Daoy (cell line): ENCODE results near the gene GPR15LG. TPM values are rescaled to one million over a fixed set of nuclear protein-coding genes. Genes with fewer than 3 reads are reported as not detected.

Experiments used
- DNase-seq: peaks from one replicate; pipeline ENCODE4 v3.0.0-alpha.2; 2015; ENCODE audit warnings: low read depth
- total RNA-seq: library from RNA; depleted of rRNA; stranded (reverse); fragments of >200 nt; shearing (Covaris generic); gene quantifications from 2 replicates; pipeline ENCODE4 v1.2.3, GENCODE V29; 2014

Gene GPR15LG
- total RNA-seq, 1 experiment from 2014 or later, result not detected

DNA sequence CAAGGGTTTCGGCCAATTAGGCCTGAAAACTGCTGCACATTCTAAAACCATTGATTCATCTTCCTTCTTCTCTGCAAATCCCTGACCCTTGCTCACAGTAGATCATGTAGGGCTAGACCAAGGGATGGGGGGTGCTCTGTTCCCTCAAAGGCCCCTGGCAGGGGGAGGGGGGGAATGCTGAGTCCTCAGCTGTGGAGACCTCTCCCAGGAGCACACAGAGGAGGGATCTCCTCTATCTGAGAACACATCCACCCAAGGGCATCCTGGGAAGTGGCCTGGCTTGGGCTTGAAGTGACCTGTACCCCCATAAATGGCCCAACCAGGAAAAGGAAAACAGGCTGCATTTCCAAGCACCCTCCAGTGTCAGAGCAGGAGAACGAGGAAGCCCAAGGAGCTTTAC lies 19.7 kb downstream of the GPR15LG start:
- no peak for DNase-seq

DNA sequence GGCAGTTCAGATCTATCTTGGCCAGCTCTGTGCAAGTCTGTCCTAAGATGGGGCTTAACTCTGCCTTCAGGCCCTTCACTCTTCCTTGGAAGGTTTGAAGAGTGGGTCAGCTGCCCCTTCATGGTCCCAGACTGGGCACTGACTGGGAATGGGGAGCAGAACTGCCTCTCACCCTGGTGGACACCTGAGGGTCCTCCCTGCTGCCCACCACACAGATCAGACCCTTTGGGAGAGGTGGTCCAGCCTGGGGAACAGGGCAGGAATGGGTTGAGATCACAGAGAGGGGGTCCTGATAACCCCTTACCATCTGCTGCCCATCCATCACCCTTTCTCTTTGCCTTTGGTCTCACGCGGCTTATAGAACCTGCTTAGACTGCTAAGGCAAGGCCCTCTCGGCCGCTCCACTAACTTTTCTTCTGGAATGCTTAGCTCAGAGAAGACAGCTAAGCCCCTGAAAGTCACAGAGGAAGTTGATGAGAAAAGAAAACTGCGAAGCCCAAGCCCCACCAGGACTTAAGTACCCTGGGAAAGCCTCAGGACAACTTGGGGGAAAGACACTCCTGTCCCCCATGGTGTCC lies 20.3 kb downstream of the GPR15LG start:
- DNase-seq, result no peak

DNA sequence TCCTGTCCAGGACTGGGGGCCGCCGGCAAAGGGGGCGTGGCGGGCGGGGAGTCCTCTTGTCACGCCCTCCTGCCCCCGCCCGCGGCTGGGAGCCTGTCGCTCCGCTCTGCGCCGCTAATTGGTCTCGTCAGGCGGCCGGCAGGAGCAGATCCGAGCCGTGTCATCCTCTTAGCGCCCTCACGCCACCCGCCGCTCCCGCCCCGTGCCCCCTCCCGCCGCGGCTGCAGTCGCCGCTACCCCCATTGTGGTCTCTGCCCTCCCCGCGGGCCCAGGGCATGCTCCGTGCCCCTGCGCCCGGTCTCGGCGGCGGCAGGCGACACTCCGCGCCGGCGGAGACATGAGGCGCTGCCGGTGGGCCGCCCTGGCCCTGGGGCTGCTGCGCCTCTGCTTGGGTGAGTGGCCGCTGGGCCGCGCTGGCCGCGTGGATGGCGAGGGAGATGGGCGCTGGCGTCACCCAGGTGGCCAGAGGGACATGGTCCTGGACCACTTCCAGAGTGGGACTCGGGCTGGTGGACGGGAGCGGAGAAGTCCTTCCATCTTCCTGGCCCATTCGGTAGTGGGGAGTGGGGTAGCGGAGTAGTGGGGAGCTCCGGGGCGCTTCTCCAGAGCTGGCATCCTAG lies 20.9 kb downstream of the GPR15LG start, which contains the start of gene CDHR1:
CDHR1 (plus strand) TSS at position 114 of the 620 bp plus-strand sequence; CDS start at position 338, 224 bp downstream.
- DNase-seq, result peak; percentile 8

DNA sequence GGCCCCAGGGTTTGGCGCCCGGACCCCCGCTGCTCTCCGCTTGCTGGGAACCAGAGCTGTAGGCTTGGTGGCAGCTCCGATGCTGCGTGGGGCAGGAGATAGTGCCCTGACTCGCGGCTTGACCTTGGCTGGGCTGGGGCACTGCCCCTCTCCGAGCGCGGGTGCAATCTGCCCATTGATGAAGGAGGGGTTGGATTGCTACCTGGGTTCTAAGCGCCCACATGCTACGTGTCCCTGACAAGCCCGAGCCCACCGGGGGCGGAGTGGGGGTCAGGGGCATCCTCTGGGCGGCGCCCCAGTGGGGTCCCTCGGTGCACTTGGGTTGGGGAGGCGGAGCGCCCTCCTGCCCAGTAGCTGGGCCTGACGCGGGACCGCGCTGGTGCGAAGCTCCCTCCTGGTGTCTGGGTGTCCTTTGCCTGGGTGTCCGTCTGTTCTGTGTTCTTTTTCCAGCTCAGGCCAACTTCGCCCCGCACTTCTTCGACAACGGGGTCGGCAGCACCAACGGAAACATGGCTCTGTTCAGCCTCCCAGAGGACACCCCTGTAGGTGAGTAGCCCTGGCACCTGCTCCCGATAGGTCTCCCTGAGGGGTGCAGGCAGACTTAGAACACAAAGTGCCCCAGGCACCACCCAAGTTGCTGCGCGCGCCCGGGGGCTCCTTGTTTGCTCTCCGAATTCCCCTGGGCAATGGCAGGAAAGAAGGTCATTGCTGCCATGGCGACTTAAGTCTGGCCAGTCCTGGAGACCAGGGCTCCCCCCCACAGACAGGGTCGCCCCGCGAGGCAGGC lies 21.6 kb downstream of the GPR15LG start:
- no peak for DNase-seq

DNA sequence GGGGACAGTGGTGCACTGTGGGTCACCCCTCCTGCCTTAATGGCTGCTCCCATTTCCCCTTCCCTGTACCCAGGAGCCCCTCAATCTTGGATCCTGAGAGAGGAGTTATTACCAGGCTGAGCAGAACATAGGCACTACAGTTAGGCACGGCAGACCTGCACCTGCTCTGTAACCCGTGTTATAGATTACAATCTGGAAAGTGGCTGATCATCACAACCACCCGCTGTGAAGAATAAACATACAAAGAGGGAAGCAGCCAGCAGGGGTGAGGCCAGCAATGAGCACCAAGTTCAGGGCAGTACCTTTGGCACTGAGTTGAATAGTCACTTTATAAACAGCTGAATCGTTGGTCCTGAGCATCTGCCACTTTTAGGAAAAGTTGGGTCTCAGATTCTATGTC lies 22.5 kb downstream of the GPR15LG start:
- no peak for DNase-seq

DNA sequence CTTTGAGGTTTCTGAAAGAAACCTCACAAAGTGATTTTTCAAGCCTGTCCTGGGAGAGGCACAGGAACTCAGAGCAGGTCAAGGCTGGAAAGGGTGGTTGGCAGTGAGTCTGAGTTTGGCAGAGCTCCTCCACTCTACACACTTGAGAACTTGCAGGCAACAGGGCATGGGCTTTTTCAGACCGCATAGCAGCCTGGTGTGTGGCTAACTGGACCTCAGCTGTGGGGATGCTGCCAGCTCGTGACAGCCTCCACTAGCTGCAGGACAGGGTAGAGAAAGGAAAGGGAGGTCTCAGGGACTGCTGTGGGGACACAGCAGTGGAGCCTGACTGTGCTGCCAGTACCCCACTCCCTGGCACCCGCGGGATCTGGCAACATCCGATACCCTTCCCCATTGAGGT lies 23.3 kb downstream of the GPR15LG start:
- DNase-seq, result no peak

DNA sequence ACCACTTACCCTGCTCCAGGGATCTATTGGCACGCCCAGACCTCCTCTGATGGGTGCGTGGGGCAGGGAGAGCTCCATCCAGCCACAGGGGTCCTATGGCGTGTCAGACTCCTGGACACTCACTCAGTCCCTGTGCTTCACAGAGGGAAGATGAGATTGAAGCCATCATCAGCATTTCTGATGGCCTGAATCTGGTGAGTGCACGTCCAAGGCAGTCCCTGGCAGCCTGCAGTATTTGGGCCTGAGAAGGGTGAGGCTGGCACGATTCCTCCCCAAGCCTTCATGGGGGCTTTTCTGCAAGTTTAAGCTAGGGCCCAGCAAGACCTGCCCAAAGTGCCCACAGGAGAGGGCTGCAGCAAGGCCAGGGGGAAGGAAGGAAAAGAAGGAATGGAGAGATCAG lies 24.0 kb downstream of the GPR15LG start:
- DNase-seq, result no peak

DNA sequence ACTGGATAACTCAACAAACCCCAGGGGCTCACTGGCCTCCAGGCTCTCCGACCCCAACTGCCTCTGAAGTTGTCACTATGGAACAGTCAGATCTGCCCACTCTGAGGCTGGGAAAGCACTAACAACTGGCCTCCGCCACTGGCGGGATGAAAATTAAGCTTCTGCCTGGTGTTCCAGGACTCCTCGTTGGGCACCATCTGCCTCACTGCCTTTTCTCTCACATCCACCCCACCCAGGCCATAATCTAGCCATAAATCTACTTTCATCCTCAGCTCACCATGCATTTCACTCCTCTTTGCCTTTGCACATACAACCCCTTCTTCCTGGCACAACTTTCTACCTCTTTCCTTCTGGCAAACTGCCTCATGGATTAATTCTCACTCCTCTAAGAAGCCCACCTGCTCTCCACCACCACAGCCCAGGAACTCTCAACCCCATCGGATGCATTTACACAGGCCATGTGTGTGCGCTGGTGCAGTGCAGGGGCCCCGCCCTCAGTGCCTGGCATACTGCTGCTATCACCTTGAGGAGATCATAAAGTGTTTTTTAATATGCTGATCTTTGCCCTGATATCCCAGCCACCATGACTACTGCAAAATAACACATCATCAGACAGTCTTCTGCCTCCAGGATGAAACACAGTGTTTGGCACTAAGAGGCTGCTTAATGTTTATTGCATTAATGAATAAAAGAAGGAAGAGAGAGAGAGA lies 24.8 kb downstream of the GPR15LG start:
- no peak for DNase-seq

DNA sequence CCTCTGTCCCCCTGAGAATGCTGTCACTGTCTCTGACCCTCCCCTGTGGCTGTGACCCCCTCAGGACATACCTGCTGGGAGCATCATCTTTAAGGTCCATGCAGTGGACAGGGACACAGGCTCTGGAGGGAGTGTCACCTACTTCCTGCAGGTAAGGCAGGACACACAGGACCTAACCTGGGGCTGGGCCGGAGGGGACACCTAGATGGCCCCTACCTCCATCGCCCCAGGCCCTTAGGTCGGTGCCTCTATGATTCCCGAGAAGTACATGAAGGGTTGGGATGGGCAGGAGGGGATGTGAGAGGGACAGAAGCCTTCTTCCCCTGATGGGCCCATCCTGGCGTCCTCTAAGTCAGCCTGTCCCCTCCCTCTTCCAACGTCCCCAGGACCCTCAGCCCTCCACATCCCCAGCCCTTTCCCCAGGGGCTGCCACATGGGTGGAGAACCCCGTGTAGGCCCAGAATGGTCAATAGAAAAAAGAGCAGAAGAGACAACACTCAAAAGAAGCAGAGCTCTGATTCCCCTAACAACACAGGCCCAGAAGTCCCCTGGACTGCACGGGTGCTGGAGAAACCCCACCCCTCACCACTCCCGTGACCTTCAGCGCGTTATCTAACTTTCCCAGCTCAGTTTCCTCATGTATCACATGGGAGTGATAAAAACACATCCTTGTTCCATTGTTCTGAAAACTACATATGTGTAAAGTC lies 27.1 kb downstream of the GPR15LG start:
- DNase-seq, result no peak

DNA sequence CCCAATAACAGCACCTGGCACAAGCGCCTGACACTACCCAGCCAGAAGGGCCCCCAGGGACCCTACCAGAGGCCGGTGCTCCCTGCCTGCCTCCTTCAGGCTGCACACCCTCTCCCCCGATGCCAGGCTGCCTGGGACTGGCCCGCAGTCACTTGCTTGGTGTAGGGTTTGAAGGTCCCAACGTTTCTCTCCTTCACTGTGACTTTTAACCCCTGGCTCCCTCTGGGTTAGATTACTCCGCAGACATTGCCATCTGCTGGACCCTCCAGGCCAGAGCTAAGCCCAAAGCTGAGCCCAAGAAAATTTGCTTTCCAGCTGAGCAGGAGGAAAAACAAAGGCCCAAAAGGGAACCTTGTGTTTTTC lies 27.6 kb downstream of the GPR15LG start:
- DNase-seq, result no peak

DNA sequence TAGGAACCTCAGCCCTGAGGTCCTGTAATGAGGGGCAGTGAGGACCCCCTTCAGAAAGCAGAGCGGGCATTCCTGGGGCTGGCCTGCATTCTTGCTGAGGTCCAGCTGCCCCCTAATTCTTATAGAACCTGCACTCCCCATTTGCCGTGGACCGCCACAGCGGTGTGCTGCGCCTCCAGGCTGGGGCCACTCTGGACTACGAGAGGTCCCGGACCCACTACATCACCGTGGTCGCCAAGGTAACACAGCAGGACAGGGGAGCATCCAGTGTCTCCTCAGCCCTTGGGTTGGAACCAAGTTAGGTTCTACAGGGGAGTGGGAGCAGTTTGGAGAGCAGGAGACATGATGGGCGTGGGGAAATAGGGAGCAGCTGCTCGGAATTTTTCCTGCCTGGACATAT lies 28.1 kb downstream of the GPR15LG start:
- no peak for DNase-seq

DNA sequence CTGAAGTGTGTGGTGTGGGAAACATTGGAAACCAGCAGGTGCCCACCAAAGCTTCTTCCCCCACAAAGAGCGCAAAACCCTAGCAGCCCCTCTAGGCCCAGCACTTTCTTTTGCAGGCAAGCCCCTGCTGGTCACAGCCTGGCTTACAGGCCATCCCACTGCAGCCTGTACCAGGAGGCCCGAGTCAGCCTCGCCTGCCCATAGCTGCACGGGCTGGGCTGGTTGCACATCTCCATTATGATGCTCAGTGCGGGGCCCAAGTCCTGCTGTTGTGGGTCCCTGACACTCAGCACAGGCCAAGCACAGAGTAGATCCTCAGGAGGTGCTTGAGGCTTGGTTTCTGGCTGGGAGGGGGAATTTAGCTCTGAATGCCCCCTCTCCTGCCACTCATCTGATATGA lies 28.7 kb downstream of the GPR15LG start:
- DNase-seq, result no peak

DNA sequence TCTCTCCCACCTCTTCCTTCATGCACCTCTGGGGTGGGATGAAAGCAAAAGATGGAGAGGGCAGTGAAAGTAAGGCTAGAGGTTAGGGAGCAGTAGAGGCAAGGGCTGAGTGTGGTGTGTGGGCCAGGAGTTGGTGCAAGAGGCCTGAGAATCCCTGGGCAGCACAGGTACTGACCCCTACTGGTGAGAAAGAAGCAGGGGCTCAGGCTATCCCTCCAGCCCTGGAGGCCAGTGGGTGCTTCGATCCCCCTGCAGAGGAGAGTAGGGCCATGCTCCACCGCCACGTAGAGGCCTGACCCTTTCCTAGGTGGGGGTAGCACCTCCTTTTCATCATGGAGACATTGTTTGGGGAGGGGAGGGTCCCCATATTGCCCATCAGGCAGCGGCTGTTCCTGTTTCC lies 30.5 kb downstream of the GPR15LG start:
- no peak for DNase-seq

DNA sequence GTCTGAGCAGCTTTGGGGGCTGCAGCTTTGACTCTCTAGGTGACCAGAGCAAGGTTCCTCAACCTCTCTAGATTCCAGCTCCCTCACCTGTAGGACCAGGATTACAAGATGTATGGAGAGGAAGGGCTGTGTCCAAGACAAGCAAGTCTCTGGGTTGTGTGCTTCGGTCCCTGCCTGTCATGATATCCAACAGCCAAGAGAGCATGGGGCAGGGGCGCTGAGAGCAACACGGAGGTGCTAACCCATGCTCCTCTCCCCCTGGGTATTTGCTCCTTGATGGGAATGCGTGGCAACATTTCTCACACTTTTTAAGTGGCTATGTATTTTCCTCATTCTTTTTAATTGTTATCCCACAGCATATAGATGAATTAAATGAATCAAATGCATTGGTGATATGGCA lies 31.0 kb downstream of the GPR15LG start:
- DNase-seq, result no peak

DNA sequence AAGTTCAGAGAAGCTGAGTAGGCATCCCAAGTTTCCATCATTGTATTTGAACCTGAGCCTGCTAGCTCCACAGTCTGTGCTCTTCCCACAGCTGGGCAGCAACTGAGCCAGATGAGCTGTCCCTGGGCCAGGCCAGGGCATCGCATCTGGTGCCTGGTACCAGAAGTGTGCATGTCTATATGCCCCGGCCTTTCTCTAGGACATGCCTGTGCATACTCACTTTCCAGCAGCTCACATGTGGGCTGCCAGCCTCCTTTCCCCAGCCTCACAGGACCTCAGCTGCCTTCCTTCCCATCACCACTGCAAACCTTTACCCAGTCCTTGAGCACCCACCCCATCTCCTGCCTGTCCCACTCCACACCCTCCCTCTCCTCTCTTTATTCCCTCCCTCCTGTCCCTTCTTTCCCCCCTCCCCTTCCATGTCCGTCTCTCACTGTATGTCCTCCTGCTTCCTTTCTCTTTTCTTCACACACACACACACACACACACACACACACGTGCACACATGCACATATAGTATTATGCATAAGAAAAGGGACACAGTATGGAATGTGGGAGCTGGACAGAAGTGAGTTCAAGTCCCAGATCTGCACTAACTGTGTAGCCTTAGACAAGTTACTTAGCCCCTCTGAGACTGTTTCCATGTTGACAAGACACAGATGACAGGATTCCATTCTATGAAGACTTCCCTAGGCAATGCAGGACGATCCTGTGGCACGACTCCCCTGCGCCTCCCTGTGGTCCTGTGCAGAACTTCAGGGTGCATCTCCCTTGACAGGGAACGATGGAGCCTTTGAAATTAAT lies 31.6 kb downstream of the GPR15LG start:
- peak; percentile 37 for DNase-seq

DNA sequence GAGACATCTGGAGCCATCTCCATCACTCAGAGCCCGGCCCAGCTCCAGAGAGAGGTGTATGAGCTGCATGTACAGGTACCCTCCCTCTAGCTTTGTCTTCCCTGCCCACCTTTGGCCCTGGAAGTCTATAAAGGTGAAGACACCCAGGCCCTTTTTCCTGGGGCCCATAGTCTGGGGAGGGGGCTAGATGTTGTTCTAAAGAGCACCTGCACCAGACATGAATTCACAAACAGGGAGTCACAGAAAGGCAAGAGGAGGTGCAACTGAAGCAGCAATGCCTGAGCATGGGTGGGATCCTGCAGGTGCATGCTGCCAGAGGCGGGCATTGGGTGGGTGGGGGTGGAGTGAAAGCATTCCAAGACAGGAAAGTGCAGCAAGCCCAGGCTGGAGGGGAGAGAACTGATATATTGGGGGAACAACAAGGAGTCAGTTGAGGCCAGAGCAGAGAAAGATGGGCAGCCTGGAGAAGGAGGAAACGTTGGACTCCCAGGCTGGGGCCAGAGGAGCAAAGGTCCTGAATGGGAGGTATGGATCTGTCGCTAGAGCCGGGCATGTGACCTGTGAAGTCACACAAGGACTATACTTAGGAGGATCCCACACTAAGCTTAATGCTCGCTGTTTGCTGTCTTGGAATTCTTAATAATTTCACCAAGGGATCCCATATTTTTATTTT lies 32.4 kb downstream of the GPR15LG start:
- DNase-seq, result no peak

DNA sequence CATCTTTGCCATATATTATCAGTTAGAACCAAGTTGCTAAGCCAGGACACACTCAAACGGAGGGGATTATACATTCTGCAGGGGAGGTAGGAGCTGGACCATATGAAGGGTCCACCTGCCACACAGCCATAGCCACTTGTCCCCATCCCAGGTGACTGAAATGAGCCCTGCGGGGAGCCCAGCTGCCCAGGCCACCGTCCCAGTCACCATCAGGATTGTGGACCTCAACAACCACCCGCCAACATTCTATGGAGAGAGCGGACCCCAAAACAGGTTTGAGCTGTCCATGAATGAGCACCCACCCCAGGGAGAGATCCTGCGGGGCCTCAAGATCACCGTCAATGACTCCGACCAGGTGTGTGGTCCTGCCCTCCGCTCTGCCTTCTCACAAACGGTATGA lies 34.4 kb downstream of the GPR15LG start:
- no peak for DNase-seq

DNA sequence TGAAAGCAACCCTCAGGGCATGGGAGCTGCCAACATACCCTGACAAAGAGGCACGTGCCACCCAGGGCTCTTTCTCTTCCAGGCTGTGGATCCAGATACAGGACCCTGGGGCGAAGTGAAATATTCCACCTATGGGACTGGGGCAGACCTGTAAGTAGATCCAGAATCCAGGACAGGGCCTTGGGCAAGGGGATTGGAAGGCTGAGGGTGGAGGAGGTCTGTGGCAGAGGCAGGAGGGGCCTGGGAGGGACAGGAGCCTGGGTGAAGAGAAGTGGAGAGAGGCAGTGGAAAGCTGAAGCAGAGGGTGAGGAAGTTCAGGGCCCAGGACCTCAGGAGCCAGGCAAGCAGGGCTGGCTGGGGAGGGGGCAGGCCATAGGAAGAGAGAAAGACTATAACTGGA lies 38.0 kb downstream of the GPR15LG start:
- DNase-seq, result no peak

DNA sequence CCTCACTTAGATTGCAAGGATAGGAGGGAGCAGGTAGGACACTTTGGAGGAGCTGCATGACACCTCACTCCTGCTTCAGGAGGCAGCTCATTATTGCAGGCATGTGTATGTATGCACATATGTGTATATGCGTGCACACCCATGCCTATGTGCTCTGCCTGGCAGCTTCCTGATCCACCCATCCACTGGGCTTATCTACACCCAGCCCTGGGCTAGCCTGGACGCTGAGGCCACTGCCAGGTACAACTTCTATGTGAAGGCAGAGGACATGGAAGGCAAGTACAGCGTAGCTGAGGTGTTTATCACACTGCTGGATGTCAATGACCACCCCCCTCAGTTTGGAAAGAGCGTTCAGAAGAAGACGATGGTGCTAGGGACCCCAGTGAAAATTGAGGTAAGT lies 38.4 kb downstream of the GPR15LG start:
- no peak for DNase-seq

DNA sequence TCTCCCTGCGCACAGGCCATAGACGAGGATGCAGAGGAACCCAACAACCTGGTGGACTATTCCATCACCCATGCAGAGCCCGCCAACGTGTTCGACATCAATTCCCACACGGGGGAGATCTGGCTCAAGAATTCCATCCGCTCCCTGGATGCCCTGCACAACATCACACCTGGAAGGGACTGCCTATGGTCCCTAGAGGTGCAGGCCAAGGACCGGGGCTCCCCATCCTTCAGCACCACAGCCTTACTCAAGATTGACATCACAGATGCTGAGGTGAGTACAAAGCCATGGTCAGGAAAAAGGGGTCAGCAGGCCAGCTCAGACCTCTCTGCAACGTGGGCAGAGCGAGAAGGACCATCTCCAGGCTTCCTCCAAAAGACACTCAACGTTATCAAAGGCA lies 39.5 kb downstream of the GPR15LG start:
- no peak for DNase-seq
